ENCODE data around the gene ABHD17C.

The ABHD17C gene

GRCh38 chr15:80764535-80764934 is 69.4 kb downstream of the ABHD17C start:
- DNase-seq (ENCODE audit: low read depth in 2 of 2), result no peak

- no peak for DNase-seq (ENCODE audit: low read depth in 2 of 2)
Measured at GRCh38 chr15:80766275-80766674, 71.2 kb downstream of the ABHD17C start.

- no peak for DNase-seq (ENCODE audit: low read depth in 2 of 2)
Measured at GRCh38 chr15:80768158-80768557, 73.0 kb downstream of the ABHD17C start.

GRCh38 chr15:80769153-80769828 is 74.2 kb downstream of the ABHD17C start:
- DNase-seq (ENCODE audit: low read depth in 2 of 2), result no peak

DNA sequence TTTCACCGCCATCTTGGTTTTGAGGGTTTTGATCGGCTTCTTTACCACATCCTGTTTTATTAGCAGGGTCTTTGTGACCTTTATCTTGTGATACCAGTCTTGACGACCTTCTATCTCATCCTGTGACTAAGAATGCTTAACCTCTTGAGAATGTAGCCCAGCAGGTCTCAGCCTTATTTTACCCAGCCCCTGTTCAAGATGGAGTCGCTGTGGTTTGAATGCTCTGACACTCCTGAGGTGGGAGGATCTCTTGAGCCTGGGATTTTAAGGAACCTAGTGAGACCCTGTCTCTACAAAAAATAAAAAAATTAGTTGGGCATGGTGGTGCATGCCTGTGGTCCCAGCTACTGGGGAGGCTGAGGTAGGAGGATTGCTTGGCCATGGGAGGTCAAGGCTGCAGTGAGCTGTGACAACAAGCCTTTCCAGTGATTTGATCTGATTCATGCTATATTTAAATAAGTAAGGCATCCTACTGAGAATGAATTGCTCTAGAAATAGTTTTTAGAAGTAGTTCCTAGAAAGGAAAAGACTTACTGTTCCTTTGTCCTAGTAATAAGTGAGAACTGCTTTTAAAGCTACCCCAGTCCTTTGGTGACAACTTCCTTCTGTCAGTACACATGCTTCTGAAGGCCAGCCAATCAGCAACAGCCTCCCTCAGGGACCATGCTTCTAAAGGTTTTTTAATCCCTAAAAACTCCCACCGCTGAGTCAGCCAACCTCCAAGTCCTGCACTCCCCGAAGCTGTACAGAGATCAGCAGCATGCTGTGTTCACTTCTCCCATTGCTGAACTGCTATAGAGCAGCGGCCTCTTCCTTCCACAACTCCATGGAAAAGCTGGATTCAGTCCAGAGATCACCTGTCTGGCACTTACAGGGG is 75.0 kb downstream of the ABHD17C start:
- DNase-seq (ENCODE audit: low read depth in 2 of 2), result no peak

DNA sequence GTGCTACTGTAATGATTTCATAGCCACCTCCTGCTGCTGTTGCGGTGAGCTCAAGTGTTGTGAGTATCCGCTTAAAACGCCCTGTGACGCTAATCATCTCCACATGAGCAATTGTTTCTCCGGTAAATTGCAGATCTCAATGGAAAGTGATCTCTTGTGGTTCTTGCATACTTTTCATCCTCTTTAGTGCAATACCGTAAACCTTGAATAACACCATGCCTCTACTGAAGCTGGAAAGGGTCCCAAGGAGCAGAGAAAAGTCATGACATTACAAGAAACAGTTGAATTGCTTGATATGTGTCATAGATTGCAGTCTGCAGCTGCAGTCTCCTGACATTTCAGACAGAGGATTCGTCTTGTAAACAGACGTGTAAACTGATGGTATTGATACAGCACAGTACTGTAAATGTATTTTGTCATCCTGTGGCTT is 78.0 kb downstream of the ABHD17C start:
- no peak for DNase-seq (ENCODE audit: low read depth in 2 of 2)

GRCh38 chr15:80773792-80774352 is 78.8 kb downstream of the ABHD17C start:
- DNase-seq (ENCODE audit: low read depth in 2 of 2), result no peak

GRCh38 chr15:80774486-80774885 is 79.4 kb downstream of the ABHD17C start:
- DNase-seq (ENCODE audit: low read depth in 2 of 2), result no peak

- no peak for DNase-seq (ENCODE audit: low read depth in 2 of 2)
Measured at GRCh38 chr15:80775338-80775737, 80.2 kb downstream of the ABHD17C start.

- DNase-seq (ENCODE audit: low read depth in 2 of 2), result peak; percentile 25 to 50
Measured at GRCh38 chr15:80776420-80777045, 81.4 kb downstream of the ABHD17C start.

DNA sequence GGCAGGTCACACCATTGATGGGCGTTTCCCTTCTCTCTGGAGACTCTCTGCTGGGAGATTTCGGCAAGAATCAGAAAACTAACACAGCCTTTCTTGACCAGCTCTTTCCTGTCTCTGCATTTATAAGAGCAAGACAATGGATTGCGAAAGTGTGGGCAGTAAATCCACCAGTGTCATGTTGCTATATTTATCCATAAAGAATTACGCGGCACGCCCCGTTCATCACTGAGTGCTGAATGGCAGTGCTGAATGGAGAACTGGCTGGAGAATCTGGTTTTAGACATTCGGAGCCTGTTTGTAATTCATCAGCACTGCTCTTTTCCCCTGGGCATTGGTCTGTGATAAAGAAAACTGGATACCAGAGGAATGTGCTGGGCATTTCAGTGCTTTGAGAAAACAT is 82.0 kb downstream of the ABHD17C start:
- no peak for DNase-seq (ENCODE audit: low read depth in 2 of 2)

GRCh38 chr15:80777826-80778620 is 82.9 kb downstream of the ABHD17C start:
- no peak for DNase-seq (ENCODE audit: low read depth in 2 of 2)

- DNase-seq (ENCODE audit: low read depth in 2 of 2), result no peak
Measured at GRCh38 chr15:80778621-80778963, 83.5 kb downstream of the ABHD17C start.

- peak; percentile 58 for DNase-seq (ENCODE audit: low read depth in 2 of 2)
Measured at GRCh38 chr15:80778964-80779657, 84.0 kb downstream of the ABHD17C start, which contains the start of gene CEMIP. Gene CEMIP (plus strand): TSS chr15:80779370. CDS start chr15:80873880, 94,510 bp downstream.

GRCh38 chr15:80779658-80780415 is 84.7 kb downstream of the ABHD17C start:
- DNase-seq (ENCODE audit: low read depth in 2 of 2), result no peak

DNA sequence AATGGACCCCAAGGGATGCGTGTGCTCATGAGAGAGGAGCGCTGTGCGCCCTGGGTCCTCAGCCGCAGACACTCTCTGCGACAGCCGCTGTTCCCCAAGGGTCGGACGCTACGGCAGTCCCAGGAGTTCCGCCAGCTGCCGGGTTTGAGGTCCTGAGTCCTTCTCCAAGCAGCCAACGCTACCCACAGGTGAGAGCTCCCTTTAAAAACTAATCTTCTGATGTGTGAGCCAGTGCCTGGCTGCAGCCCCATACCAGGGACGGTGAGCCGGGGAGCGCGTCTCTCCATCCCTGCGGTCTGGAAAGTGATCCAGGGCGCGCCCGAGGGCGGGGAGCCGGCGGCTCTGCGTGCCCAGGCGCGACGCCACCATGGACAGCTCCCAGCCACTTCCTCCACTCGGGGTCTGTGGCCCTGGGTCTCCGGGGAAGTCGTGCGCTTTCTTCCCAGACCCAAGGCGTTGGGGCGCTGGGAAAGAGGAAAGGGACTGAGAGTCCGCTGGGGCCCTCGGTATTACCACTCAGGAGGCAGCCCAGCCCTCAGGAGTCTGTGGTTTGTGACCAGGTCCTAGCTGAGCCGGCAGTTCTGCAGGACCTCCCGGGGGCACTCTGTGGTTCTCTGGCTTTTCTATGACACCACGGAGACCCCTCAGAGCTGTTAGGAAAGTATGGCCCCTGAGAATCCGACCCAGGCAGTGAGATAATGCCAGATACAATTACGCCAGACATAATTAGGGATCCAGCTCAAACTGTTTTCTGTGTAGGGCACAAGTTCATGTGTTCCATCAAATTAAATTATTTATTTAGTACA is 85.5 kb downstream of the ABHD17C start:
- no peak for DNase-seq (ENCODE audit: low read depth in 2 of 2)

DNA sequence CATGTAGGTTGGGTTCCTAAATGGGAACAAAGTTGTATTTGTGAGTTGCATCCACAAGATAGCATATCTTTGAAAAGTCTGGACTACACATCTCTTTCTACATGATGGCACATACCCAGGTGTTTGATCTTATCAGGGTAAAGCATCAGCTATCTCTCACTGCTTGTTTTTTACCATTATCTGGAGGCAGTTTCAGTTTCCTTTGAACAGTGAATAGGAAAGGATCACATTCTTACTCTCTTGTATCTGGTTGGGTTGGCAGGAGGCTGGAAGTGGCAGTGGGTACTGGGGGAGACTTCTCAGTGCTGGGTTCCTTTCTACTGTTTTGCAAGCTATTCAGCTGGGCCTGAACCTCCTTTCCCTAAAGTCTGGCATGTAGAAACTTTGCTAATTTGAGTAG is 88.2 kb downstream of the ABHD17C start:
- DNase-seq (ENCODE audit: low read depth in 2 of 2), result no peak

GRCh38 chr15:80785335-80785734 is 90.2 kb downstream of the ABHD17C start:
- DNase-seq (ENCODE audit: low read depth in 2 of 2), result no peak

DNA sequence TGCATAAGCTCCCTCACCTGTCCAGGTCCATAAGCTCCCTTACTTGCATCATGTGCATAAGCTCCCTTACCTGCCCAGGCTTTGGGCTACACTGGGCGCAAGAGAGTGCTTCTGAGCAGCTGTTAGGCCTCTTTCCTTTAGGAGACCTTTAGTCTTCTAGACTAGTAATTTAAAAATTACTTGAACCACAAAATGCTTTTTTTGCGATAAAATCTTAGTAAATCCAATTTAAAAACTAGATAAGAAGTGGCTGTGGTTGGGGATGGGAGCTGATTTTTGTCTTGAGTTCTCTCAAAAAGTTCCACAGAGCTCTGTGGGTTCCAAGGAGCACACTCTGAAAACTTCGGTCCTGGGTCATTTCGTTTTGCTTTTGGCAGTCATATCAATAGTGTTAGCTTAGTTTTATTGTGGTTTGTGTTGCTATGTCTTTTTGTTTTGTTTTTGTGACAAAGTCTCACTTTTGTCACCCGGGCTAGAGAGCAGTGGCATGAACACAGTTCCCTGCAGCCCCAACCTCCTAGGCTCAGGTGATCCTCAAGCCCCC is 90.8 kb downstream of the ABHD17C start:
- DNase-seq (ENCODE audit: low read depth in 2 of 2), result no peak

Data from stimulated activated CD8-positive, alpha-beta memory T cell treated with anti-CD3 and anti-CD28 coated beads, Interleukin-2, amount 100 ng/mL, for 48 hours (primary cell).